Pancreas (tissue), 10 donors: ENCODE data around the gene DUSP9. TPM values are rescaled to one million over a fixed set of nuclear protein-coding genes. Genes with fewer than 3 reads are reported as not detected.

Experiments used
- ATAC-seq, 4 donors: fragments of 200-7000 bp; cut with Tn5 transposase; one replicate each; pipeline versions ENCODE4 v1.8.0 to v1.9.1; 2020; ENCODE audit warnings: mild to moderate bottlenecking in 4 of 4, moderate library complexity in 4 of 4
- DNase-seq, 6 donors: peaks; one replicate each; pipeline ENCODE4 v3.0.0-alpha.2; 2020
- FAIRE-seq: peaks from 2 replicates; lab custom pipeline; 2012; peaks lifted over from hg19 to GRCh38; lab: Jason Lieb, UNC
- H3K27ac ChIP-seq, 4 donors: fragments of 200-600 bp; sonication (generic); 1 replicate in 3 of 4; 2 replicates in 1 of 4; pipeline versions ENCODE4 v1.5.0 to v1.8.0; 2020
- H3K27me3 ChIP-seq, 4 donors: fragments of 200-600 bp; one replicate each; pipeline ENCODE4 v1.8.0; 2021
- H3K36me3 ChIP-seq, 3 donors: fragments of 200-600 bp; sonication (generic) in 1 of 3; one replicate each; pipeline versions ENCODE4 v1.5.0 to v1.8.0; 2020 to 2021
- H3K4me1 ChIP-seq, 3 donors: fragments of 200-600 bp; one replicate each; pipeline ENCODE4 v1.8.0; 2021
- H3K4me3 ChIP-seq, 4 donors: fragments of 200-600 bp; sonication (generic) in 2 of 4; one replicate each; pipeline versions ENCODE4 v1.5.0 to v1.8.0; 2020 to 2021
- H3K9me3 ChIP-seq, 4 donors: fragments of 200-600 bp; one replicate each; pipeline ENCODE4 v1.8.0; 2021
- CTCF ChIP-seq, 4 donors: fragments of 200-600 bp; sonication (generic) in 3 of 4; IDR thresholded peaks; one replicate each; pipeline versions ENCODE4 v1.5.0 to v1.8.0; 2021; ENCODE audit warnings: antibody characterized with exemption in 4 of 4
- WGBS, 2 donors: extraction: QIAGEN DNeasy Blood & Tissue Kit; methylation state at CpG; one replicate each; pipeline ENCODE4 v1.1.7; 2013; 5-methylcytosine and 5-hydroxymethylcytosine counted together
- intact Hi-C, 3 donors: fragments of 100-400 bp; cut with DNase I; formaldehyde crosslinking; loops; one replicate each; pipeline versions ENCODE4 v1.11.1 to v1.14.2; 2022
- polyA plus RNA-seq, 2 donors: library from polyadenylated mRNA; stranded (reverse); fragments of 200-250 nt; gene quantifications; one replicate each; pipeline ENCODE4 v1.2.3, GENCODE V29; 2013
- total RNA-seq, 6 donors: library from RNA; stranded (reverse); fragmentation: NEBNext Ultra II Directional in 4 of 6; extraction: Animal tissue kit (Norgen Biotek cat#: 25700) in 4 of 6; gene quantifications; one replicate each; pipeline versions ENCODE4 v1.2.1 to v1.2.4, GENCODE V29; 2021 to 2023
- donor health status: healthy with polysubstance abuse.
- donor health status: DM: no; HTN: no; CAD: no; lungs with moderate emphysema.
- donor health status: DM: no; HTN: no; CAD: no.
- donor health status: control.
- donor health status: control.
- donor health status: Bipolar disorder and iron deficiency.
- donor health status: DM: yes; HTN: yes; CAD: no.
- donor health status: DM: no; HTN: no; CAD: no.
- donor health status: DM: no; HTN: no; CAD: no.
- donor health status: DM: yes; HTN: yes; CAD: no.

The DUSP9 gene
- total and polyA plus RNA-seq, 8 donors, result 0.07 to 0.28 (median 0.12) TPM; not detected in 4

DNA sequence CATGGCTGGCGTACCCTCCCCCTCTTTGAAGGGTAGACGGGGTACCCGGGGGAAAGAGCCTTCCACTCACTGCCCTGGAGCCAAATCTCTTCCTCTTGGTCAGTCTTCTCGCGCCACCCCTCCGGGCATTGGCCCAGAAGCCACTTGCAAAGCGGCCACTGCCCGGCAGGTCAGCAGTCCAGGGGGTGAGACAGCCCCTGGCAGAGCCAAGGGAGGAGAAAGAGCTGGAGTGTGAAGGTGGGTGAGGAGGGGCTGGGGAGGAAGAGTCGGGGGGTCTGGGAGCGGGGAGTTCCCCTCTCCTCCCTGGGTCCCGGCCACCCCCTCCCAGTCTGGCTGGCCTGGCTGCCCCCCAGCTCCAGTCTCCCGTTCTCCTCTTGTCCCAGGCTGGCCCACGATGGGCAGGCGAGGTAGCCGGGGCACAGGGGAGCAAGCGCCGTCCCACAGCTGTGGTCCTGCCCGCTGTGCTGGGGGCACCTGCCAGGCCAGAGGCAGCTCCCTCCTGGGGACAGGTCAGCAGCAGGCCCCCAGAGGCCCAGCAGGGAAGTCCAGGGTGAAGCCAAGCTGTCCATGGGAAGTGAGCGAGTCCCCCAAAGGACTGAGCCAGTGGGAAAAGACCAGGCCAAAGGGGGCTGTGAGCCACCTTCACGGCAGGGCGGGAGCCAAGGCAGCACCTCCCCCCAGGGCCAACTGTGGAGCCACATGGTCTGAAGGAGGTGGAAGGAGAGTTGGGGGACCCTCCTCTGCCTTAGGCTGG, 21.6 kb upstream of the DUSP9 start:
- Histone ChIP-seq H3K9me3 (no peaks in the 10 kb centered on the region), H3K27me3 (peaks cover 0 to 3% (median 0%) of the 10 kb centered on the region in 4 donors), H3K27ac (no peak overlapping the region), H3K4me1 (no peaks in the 10 kb centered on the region), H3K36me3 (no peaks in the 10 kb centered on the region), H3K4me3 (no peak overlapping the region)
- DNase-seq (peak in 2 of 6 donors; percentile 56 to 65), ATAC-seq (no peak), FAIRE-seq (no peak)
- intact Hi-C loops, result no loop called here
- TF ChIP-seq CTCF (IDR thresholded peaks at IDR 0.05), result no peak
- WGBS, 2 donors, result 81 to 87% methylated on average over 16 to 21 of the region's 21 CpGs

- ATAC-seq (no peak), FAIRE-seq (no peak), DNase-seq (peak in 1 of 6 donors; percentile 51)
- peaks cover 0 to 3% (median 0%) of the 10 kb centered on the region in 4 donors for H3K27me3 ChIP-seq
- WGBS, 2 donors, result 84 to 89% methylated on average over 16 of the region's 16 CpGs
- no peak overlapping the region for H3K4me3 ChIP-seq
- no peaks in the 10 kb centered on the region for H3K36me3 ChIP-seq
- no peak overlapping the region for H3K27ac ChIP-seq
- H3K9me3 ChIP-seq, result no peaks in the 10 kb centered on the region
- intact Hi-C loops, result no loop called here
- TF ChIP-seq CTCF (IDR thresholded peaks at IDR 0.05), result no peak
- no peaks in the 10 kb centered on the region for H3K4me1 ChIP-seq
These were observed 20.9 kb upstream of the DUSP9 start for GRCh38 chrX:153626025-153626633.

- Histone ChIP-seq H3K36me3 (no peaks in the 10 kb centered on the region), H3K27ac (no peak overlapping the region), H3K4me3 (no peak overlapping the region), H3K4me1 (no peaks in the 10 kb centered on the region), H3K9me3 (no peaks in the 10 kb centered on the region), H3K27me3 (peaks cover 0 to 3% (median 0%) of the 10 kb centered on the region in 4 donors)
- intact Hi-C loops, result no loop called here
- peak in 2 of 6 donors; percentile 53 to 58 for DNase-seq
- no peak for FAIRE-seq
- ATAC-seq, result no peak
- 55 to 66% methylated on average over 33 of the region's 35 CpGs for whole genome bisulfite sequencing, 2 donors
- no peak for TF ChIP-seq CTCF (IDR thresholded peaks at IDR 0.05)
These were observed 19.9 kb upstream of the DUSP9 start for GRCh38 chrX:153626863-153627674.

GRCh38 chrX:153627675-153628111, 19.3 kb upstream of the DUSP9 start:
- 73 to 79% methylated on average over 15 of the region's 15 CpGs for WGBS, 2 donors
- no peaks in the 10 kb centered on the region for H3K36me3 ChIP-seq
- no peaks in the 10 kb centered on the region for H3K4me1 ChIP-seq
- DNase-seq (peak in 2 of 6 donors; percentile 50 to 55), FAIRE-seq (no peak), ATAC-seq (no peak)
- H3K4me3 ChIP-seq, result no peak overlapping the region
- H3K27me3 ChIP-seq, result peaks cover 0 to 3% (median 0%) of the 10 kb centered on the region in 4 donors
- intact Hi-C loops, result no loop called here
- H3K27ac ChIP-seq, result no peak overlapping the region
- H3K9me3 ChIP-seq, result no peaks in the 10 kb centered on the region
- TF ChIP-seq CTCF (IDR thresholded peaks at IDR 0.05), result no peak
